ENCODE measurements around the gene RTL9.

GRCh38 chrX:110401135-110401534, 42.5 kb downstream of the RTL9 start:
- no peak for TF ChIP-seq YY1 (IDR thresholded peaks at IDR 0.05; ENCODE audit: insufficient read depth, insufficient read length)
- no peak for TF ChIP-seq SUZ12 (IDR thresholded peaks at IDR 0.05; ENCODE audit: extremely low read depth, insufficient read depth, insufficient read length)
- no peak for TF ChIP-seq ZNF274 (IDR thresholded peaks at IDR 0.05; ENCODE audit: low read depth, low read length)
